ENCODE results near the gene WNK4.

WNK4 gene

DNA sequence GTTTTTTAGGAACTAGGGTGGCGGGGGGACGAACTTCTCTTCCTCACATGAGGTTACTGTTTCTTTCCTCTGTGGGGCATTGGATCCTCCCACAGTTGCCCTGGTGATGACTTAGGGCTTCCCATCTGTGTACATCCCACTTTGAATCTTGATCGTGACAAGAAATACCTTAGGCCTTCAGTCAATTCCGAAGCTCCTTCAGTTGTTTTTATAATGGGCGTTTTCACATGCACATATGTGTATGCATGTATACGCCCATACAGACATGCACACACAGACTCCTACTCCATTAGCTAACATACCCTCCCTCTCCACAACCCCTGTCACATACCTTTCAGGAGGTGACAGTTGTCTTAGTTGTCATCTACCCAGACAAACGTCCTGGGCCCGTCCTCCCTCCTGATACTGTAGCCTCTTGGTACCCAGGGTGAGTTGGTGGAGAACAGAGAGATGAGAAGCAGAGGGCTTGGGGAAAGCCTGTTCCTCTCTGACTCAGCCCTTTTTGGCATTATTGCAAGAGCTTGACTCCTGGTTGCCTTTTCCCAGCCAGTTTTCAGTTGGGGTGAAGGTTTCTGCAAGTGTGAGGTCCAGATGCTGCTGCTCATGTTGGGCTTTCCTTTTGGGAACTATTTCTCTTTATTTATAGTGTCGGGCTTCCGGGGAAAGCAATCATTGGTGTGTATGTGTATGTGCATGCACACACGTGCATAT, 61.7 kb downstream of the WNK4 start:
- no peak for DNase-seq (ENCODE audit: low read depth in 2 of 2)

GRCh38 chr17:42843358-42843934, 63.0 kb downstream of the WNK4 start:
- no peak for DNase-seq (ENCODE audit: low read depth in 2 of 2)

DNA sequence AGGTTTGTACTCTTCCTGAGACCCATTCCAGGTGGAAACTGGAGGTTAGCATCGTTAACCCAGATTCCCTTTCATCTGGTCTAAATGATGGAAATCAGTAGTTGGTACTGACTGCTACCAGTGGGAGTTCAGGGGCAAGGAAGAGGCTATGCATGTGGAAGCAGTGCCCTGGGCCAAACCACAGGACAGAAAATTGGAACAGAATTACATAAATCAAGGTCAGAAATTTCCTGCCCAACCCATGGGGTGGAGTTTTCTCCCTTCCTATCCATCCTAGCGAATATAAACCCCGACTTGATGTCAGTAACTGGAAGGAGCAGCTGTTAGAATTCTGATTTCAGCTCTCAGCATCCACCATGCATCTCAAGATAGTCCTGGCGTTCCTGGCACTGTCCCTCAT, 63.9 kb downstream of the WNK4 start, which contains the start of gene AOC2:
AOC2 (plus strand) TSS at position 310 of the 400 bp plus-strand sequence; CDS start at position 357, 47 bp downstream.
- no peak for DNase-seq (ENCODE audit: low read depth in 2 of 2)

DNA sequence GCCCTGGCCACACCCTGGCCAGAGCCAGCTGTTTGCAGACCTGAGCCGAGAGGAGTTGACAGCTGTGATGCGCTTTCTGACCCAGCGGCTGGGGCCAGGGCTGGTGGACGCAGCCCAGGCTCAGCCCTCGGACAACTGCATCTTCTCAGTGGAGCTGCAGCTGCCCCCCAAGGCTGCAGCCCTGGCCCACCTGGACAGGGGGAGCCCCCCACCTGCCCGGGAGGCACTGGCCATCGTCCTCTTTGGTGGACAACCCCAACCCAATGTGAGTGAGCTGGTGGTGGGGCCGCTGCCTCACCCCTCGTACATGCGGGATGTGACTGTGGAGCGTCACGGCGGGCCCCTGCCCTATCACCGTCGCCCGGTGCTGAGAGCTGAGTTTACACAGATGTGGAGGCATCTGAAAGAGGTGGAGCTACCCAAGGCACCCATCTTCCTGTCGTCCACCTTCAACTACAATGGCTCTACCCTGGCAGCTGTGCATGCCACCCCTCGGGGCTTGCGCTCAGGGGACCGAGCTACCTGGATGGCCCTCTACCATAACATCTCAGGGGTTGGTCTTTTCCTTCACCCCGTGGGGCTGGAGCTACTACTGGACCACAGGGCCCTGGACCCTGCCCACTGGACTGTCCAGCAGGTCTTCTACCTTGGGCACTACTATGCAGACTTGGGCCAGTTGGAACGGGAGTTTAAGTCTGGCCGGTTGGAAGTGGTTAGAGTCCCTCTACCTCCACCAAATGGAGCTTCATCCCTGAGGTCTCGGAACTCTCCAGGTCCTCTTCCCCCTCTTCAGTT, 64.5 kb downstream of the WNK4 start:
- DNase-seq (ENCODE audit: low read depth in 2 of 2): no peak

DNA sequence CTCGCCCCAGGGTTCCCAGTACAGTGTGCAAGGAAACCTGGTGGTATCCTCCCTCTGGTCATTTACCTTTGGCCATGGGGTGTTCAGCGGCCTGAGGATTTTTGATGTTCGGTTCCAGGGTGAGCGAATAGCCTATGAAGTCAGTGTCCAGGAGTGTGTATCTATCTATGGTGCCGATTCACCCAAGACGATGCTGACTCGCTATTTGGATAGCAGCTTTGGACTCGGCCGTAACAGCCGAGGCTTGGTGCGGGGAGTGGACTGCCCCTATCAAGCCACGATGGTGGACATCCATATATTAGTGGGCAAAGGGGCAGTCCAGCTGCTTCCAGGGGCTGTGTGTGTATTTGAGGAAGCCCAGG, 65.1 kb downstream of the WNK4 start:
- DNase-seq (ENCODE audit: low read depth in 2 of 2): no peak

DNA sequence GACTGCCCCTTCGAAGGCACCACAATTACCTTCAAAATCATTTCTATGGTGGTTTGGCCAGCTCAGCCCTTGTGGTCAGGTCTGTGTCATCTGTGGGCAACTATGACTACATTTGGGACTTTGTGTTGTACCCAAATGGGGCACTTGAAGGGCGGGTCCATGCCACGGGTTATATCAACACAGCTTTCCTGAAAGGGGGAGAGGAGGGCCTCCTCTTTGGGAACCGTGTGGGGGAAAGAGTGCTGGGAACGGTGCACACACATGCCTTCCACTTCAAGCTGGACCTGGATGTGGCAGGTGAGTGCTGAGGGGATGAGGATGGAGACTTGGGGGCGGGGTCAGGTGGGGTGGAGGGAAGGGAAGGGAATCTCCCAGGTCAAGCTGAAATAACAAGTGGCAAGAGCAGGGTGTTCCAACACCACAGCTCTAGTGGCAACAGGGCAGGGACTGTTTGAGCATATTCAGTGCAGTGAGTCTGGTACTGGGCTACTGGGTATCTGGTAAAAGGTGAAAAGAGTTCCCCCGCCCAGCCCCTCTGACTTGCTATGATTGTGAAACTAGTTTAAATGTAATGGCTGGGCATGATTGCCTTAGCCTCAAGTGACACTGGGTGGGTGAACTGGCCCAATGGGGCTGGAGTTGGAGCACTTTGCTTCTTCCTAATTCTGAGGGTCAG, 65.6 kb downstream of the WNK4 start:
- peak in 1 of 2 donors; percentile 17 for DNase-seq (ENCODE audit: low read depth in 2 of 2)

Measured in activated CD4-positive, alpha-beta T cell treated with anti-CD3 and anti-CD28 coated beads for 24 hours (primary cell).